ENCODE data around the gene USP7. TPM values are rescaled to one million over a fixed set of nuclear protein-coding genes. Genes with fewer than 3 reads are reported as not detected.
A peak's percentile ranks its signal among the peaks of the same experiment; 100 is the strongest.

Gene USP7
- total RNA-seq, 1 donor from 2014 or later: 55.3 TPM

DNA sequence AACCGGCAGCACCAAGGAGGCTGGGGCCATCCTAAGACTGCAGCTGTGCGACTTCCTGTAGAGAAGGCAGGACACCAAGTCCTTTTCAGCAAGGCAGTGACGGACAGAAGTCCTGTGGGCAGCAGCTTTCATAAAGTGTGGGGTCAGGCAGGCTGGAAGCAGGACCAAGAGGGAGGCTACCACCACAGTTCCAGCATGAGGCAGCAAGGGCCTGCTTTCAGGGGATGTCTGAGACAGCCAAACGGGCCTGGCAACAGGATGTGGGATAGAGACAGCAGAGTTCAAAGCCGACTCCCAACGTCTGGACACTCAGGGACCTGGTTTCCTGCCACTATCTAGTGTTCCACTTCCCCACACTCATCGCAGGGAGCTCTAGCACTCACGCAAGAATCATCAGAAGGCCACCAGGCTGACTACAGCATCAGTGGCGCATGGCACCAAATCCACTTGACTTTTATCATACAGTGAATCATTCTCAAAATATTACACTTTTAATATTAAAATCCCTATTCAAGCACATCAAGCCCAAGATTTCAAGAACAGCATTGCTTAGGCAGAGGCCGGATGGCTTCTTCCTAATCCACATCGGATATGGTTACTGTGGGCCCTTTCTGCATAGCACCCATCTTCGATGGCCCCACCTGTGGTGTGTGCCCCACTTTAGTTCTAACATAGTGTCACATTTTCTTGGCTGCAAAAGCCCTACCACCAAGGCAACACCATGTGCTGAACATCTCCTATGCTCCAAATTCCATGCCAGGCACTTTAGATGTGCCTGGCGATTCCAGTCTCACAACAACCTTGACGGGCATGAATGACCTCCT lies 5.2 kb downstream of the USP7 start:
- TF ChIP-seq, protein P1, sequence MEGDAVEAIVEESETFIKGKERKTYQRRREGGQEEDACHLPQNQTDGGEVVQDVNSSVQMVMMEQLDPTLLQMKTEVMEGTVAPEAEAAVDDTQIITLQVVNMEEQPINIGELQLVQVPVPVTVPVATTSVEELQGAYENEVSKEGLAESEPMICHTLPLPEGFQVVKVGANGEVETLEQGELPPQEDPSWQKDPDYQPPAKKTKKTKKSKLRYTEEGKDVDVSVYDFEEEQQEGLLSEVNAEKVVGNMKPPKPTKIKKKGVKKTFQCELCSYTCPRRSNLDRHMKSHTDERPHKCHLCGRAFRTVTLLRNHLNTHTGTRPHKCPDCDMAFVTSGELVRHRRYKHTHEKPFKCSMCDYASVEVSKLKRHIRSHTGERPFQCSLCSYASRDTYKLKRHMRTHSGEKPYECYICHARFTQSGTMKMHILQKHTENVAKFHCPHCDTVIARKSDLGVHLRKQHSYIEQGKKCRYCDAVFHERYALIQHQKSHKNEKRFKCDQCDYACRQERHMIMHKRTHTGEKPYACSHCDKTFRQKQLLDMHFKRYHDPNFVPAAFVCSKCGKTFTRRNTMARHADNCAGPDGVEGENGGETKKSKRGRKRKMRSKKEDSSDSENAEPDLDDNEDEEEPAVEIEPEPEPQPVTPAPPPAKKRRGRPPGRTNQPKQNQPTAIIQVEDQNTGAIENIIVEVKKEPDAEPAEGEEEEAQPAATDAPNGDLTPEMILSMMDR (IDR thresholded peaks at IDR 0.05): no peak
- Histone ChIP-seq H3K27me3 (no peaks in the 10 kb centered on the region), H3K4me1 (peaks cover 24 to 64% of the 10 kb centered on the region in 2 donors), H3K36me3 (no peaks in the 10 kb centered on the region), H3K4me3 (peak overlapping the region; percentile 17), H3K9me3 (no peaks in the 10 kb centered on the region), H3K27ac (peak overlapping the region; percentile 36 to 37)
- DNase-seq (ENCODE audit: low spot score in 2 of 2): peak in 1 of 2 donors; percentile 72
- intact Hi-C loops (cut with DNase I): no loop called here

DNA sequence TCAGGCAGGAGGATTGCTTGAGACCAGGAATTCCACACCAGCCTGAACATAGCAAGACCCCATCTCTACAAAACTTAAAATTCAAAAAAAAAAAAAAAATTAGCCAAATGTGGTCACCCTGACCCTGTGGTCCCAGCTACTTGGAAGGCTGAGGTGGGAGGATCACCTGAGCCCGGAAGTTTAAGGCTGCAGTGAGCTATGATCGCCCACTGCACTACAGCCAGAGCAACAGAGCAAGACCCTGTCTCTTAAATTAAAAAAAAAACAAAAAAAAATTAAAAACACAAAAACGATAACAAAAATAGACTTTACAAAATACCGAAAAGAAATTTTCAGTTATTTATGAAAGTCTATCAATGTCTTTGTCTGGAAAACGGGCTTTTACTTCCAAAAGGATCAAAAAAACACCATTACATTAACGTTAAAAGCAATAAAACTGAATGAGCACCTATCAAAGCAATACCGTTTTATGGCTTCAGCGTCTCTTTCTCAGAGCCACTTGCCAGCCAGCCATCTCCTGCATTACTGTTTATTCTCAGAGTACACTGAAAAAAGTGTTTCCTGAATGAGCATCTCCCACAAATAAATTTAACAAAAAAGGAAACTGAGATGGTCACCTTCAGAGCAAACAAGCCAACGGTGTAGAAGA lies 6.1 kb downstream of the USP7 start:
- Histone ChIP-seq H3K27me3 (no peaks in the 10 kb centered on the region), H3K36me3 (no peaks in the 10 kb centered on the region), H3K27ac (peak overlapping the region; percentile 36 to 37), H3K9me3 (no peaks in the 10 kb centered on the region), H3K4me1 (peaks cover 24 to 66% of the 10 kb centered on the region in 2 donors), H3K4me3 (peak overlapping the region; percentile 17)
- TF ChIP-seq, protein P1 (IDR thresholded peaks at IDR 0.05): no peak
- DNase-seq (ENCODE audit: low spot score in 2 of 2): no peak
- intact Hi-C loops (cut with DNase I): no loop called here

DNA sequence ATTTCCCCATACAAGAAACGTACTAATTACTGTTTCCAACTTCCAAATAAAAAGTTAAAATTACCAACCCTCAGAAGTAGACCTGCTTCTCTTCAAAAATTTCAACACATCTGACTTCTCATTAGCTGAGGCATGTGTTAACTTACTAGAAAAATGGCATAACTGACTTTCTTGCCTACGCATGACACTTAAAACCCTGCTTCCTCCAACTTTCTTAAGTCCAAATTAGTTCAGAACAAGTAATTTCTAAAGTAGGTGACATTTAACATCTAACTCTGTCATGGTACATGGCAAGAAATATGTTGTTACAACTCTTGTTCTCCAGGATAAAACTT lies 6.7 kb downstream of the USP7 start:
- Histone ChIP-seq H3K4me1 (peaks cover 24 to 63% of the 10 kb centered on the region in 2 donors), H3K4me3 (no peak overlapping the region), H3K27me3 (no peaks in the 10 kb centered on the region), H3K9me3 (no peaks in the 10 kb centered on the region), H3K27ac (no peak overlapping the region), H3K36me3 (no peaks in the 10 kb centered on the region)
- DNase-seq (ENCODE audit: low spot score in 2 of 2): no peak
- TF ChIP-seq, protein P1 (IDR thresholded peaks at IDR 0.05): no peak
- intact Hi-C loops (cut with DNase I): no loop called here

DNA sequence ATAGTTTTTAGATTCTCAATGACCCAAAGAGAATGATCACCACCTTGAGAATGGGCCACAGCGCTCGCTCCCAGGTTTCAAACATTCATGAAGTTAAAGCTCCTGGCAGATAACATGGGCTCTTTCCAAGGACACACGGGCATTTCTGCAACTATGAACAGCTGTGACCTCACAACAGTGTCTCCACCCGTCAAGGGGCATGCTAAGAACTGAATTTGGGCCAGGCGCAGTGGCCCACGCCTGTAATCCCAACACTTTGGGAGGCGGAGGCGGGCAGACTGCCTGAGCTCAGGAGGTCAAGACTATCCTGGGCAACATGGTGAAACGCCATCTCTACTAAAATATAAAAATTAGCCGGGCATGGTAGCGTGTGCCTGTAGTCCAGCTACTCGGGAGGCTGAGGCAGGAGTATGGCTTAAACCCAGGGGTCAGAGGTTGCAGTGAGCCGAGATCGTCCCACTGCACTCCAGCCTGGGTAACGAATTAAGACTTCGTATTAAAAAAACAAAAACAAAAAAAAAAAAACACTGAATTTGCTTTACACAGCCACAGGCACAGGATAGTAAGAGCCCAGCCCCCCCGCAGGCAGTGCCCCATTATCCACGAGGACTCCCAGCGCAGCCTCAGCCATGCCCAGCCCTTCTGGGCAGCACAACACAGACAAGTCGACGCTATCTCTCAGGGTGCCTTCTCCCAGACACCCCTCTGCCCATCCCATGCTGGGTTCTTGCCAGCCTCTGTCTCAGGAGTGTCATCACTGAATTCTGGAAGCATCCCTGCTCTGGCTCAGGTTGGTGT lies 7.2 kb downstream of the USP7 start:
- Histone ChIP-seq H3K4me1 (peaks cover 19 to 61% of the 10 kb centered on the region in 2 donors), H3K36me3 (no peaks in the 10 kb centered on the region), H3K9me3 (no peaks in the 10 kb centered on the region), H3K27ac (no peak overlapping the region), H3K4me3 (no peak overlapping the region), H3K27me3 (no peaks in the 10 kb centered on the region)
- intact Hi-C loops (cut with DNase I): no loop called here
- DNase-seq (ENCODE audit: low spot score in 2 of 2): no peak
- TF ChIP-seq, protein P1 (IDR thresholded peaks at IDR 0.05): no peak

- intact Hi-C loops (cut with DNase I): no loop called here
- H3K36me3 ChIP-seq: no peaks in the 10 kb centered on the region
- DNase-seq (ENCODE audit: low spot score in 2 of 2): no peak
- H3K4me1 ChIP-seq: peaks cover 19 to 62% of the 10 kb centered on the region in 2 donors
- no peaks in the 10 kb centered on the region for H3K9me3 ChIP-seq
- H3K27ac ChIP-seq: no peak overlapping the region
- H3K27me3 ChIP-seq: no peaks in the 10 kb centered on the region
- no peak overlapping the region for H3K4me3 ChIP-seq
- TF ChIP-seq, protein P1 (IDR thresholded peaks at IDR 0.05): no peak
Measured at GRCh38 chr16:8955828-8956227, 7.9 kb downstream of the USP7 start.

Measured in ascending aorta (tissue), 2 donors.